Cardiac atrium fibroblast (primary cell): Measurements from ENCODE around the gene PLAC9. TPM values are rescaled to one million over a fixed set of nuclear protein-coding genes. Genes with fewer than 3 reads are reported as not detected.

Experiments
- total RNA-seq: library from RNA; depleted of rRNA; stranded (reverse); fragments of >200 nt; gene quantifications from 2 replicates; pipeline ENCODE4 v1.2.3, GENCODE V29; 2015

The PLAC9 gene, protein sequence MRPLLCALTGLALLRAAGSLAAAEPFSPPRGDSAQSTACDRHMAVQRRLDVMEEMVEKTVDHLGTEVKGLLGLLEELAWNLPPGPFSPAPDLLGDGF
- total RNA-seq = 89.7 and 128 TPM in 2 replicates

GRCh38 chr10:80132299-80133139 is at the start of gene PLAC9:
Gene PLAC9, plus strand, starts transcription at chr10:80132730. Its CDS starts 33 bp downstream, at chr10:80132763.

Other genes starting within 250 kb of the PLAC9 start
- gene SFTPD, start 183.6 kb upstream of the PLAC9 start, total RNA-seq = 0.36 TPM in 1 of 2 replicates, not detected in the other
- 11.7 and 17.7 TPM in 2 replicates for gene TMEM254, start 54.1 kb upstream of the PLAC9 start, total RNA-seq
- 122 and 129 TPM in 2 replicates for gene ANXA11, start 72.8 kb downstream of the PLAC9 start, total RNA-seq
- gene MAT1A, start 156.9 kb downstream of the PLAC9 start, total RNA-seq = not detected in 2 replicates
- not detected in 2 replicates for gene DYDC1, start 224.0 kb downstream of the PLAC9 start, total RNA-seq
- gene DYDC2, start 224.1 kb downstream of the PLAC9 start, total RNA-seq = not detected in 2 replicates